Spleen (tissue), 7 donors: ENCODE data around the gene MYRF.

ENCODE experiments used
- POLR2A ChIP-seq, 3 donors: fragments of 450-650 bp; IDR thresholded peaks; one replicate each; pipeline ENCODE4 v1.5.1; 2017; ENCODE audit warnings: antibody characterized with exemption in 3 of 3, mild to moderate bottlenecking in 1 of 3
- POLR2AphosphoS5 ChIP-seq, 3 donors: sonication (generic); formaldehyde crosslinking; IDR thresholded peaks; one replicate each; pipeline ENCODE4 v1.5.1; 2017; ENCODE audit warnings: antibody characterized with exemption in 3 of 3
- TF ChIP-seq, protein P1 (sequence below), 11 experiments: fragments of 200-600 bp in 7 of 11; fragments of 450-650 bp in 4 of 11; sonication (generic) in 4 of 11; IDR thresholded peaks in 8 of 11; conservative IDR thresholded peaks in 3 of 11; 1 replicate in 7 of 11; 2 replicates in 4 of 11; pipeline versions ENCODE4 v1.4.0 to v1.8.0; 2016 to 2021; ENCODE audit warnings: antibody characterized with exemption in 11 of 11, inconsistent platforms in 4 of 11, mild to moderate bottlenecking in 1 of 11
- donor health status: DM: no; HTN: no; CAD: no; lungs with moderate emphysema.
- donor health status: DM: no; HTN: no; CAD: no.
- donor health status: DM: no; HTN: no; CAD: no.

DNA sequence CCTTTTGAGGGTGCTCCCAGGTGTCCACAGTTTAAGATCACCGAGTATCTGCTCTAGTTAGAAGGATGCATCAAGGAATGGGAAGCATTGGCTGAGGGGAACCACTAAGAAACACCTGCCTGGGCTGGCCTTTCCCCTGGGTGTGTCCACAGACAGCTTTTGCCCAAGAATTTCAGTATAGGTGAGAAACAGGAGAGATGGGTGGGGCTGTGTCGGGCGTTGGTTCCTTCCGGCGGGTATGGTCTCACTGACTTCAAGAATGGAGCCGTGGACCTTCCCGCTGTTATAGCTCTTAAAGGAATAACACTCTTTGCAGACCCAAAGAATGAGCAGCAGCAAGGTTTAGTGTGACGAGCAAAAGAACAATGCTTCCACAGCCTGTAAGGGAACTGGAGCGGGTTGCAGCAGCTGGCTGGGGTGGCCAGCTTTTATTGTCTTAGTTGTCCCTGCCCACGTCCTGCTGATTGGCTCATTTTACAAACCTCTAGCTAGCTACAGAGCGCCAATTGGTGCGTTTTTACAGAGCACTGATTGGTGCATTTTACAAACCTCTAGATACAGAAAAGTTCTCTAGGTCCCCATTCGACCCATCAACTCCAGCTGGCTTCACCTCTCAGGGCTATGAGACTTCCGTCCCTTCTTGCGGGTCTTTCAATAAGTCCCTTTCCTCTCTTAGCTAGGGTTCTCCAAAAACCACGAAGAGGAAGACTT lies 62.0 kb downstream of the MYRF start:
- TF ChIP-seq POLR2A (IDR thresholded peaks at IDR 0.05) (no peak), POLR2AphosphoS5 (IDR thresholded peaks at IDR 0.05) (no peak)
- TF ChIP-seq, protein P1, sequence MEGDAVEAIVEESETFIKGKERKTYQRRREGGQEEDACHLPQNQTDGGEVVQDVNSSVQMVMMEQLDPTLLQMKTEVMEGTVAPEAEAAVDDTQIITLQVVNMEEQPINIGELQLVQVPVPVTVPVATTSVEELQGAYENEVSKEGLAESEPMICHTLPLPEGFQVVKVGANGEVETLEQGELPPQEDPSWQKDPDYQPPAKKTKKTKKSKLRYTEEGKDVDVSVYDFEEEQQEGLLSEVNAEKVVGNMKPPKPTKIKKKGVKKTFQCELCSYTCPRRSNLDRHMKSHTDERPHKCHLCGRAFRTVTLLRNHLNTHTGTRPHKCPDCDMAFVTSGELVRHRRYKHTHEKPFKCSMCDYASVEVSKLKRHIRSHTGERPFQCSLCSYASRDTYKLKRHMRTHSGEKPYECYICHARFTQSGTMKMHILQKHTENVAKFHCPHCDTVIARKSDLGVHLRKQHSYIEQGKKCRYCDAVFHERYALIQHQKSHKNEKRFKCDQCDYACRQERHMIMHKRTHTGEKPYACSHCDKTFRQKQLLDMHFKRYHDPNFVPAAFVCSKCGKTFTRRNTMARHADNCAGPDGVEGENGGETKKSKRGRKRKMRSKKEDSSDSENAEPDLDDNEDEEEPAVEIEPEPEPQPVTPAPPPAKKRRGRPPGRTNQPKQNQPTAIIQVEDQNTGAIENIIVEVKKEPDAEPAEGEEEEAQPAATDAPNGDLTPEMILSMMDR (IDR thresholded peaks at IDR 0.05 in 8 of 11, conservative IDR thresholded peaks at IDR 0.05 in 3 of 11): no peak
